DMS53 treated with DMSO at 0.1 percent for 48 hours (cell line): ENCODE measurements around the gene ADAMTSL4.

Experiments
- DNase-seq: peaks from one replicate; lab custom pipeline; 2025; ENCODE audit not compliant: unreplicated experiment; lab: John Stamatoyannopoulos, UW

ADAMTSL4 gene

GRCh38 chr1:150548632-150549495, at the start of gene ADAMTSL4:
ADAMTSL4 (plus strand) TSS chr1:150549408; CDS start chr1:150552289, 2,881 bp downstream.
- DNase-seq, result peak; percentile 43

GRCh38 chr1:150505431-150505830, 43.8 kb upstream of the ADAMTSL4 start:
- DNase-seq, result no peak

GRCh38 chr1:150507912-150508864, 41.0 kb upstream of the ADAMTSL4 start, which contains the start of gene ECM1:
ECM1 (plus strand) TSS chr1:150508109; CDS start chr1:150508210, 101 bp downstream.
- peak; percentile 73 for DNase-seq

- no peak for DNase-seq
Observed at GRCh38 chr1:150508982-150509381, 40.2 kb upstream of the ADAMTSL4 start.

GRCh38 chr1:150511551-150511950, 37.7 kb upstream of the ADAMTSL4 start:
- no peak for DNase-seq

- DNase-seq, result no peak
Observed at GRCh38 chr1:150511985-150512660, 37.1 kb upstream of the ADAMTSL4 start.

GRCh38 chr1:150512846-150513245, 36.4 kb upstream of the ADAMTSL4 start:
- DNase-seq, result no peak

GRCh38 chr1:150513351-150513791, 35.8 kb upstream of the ADAMTSL4 start:
- no peak for DNase-seq

GRCh38 chr1:150514260-150514659, 34.9 kb upstream of the ADAMTSL4 start:
- DNase-seq, result no peak

GRCh38 chr1:150514913-150515327, 34.3 kb upstream of the ADAMTSL4 start:
- DNase-seq, result peak; percentile 40

- peak; percentile 97 for DNase-seq
Observed at GRCh38 chr1:150515328-150516049, 33.7 kb upstream of the ADAMTSL4 start, which contains the start of gene FALEC. FALEC (plus strand) TSS chr1:150515752.

GRCh38 chr1:150516050-150516591, 33.1 kb upstream of the ADAMTSL4 start:
- peak; percentile 27 for DNase-seq

- no peak for DNase-seq
Observed at GRCh38 chr1:150516616-150517015, 32.6 kb upstream of the ADAMTSL4 start.

- DNase-seq, result no peak
Observed at GRCh38 chr1:150521196-150521968, 27.8 kb upstream of the ADAMTSL4 start.

GRCh38 chr1:150525348-150525747, 23.9 kb upstream of the ADAMTSL4 start:
- no peak for DNase-seq

- DNase-seq, result no peak
Observed at GRCh38 chr1:150528196-150528595, 21.0 kb upstream of the ADAMTSL4 start.

- no peak for DNase-seq
Observed at GRCh38 chr1:150529017-150529416, 20.2 kb upstream of the ADAMTSL4 start.

GRCh38 chr1:150530491-150531159, 18.6 kb upstream of the ADAMTSL4 start:
- no peak for DNase-seq
